Heart left ventricle (tissue), 16 donors: Measurements from ENCODE around the gene SPATA6. TPM values are rescaled to one million over a fixed set of nuclear protein-coding genes. Genes with fewer than 3 reads are reported as not detected.
A peak's percentile ranks its signal among the peaks of the same experiment; 100 is the strongest.
"Not testable (repeated sequence)": the region's sequence is repeated elsewhere in the genome, so short reads cannot be mapped to it uniquely, and the experiment has no call there.

Experiments
- ATAC-seq, 4 donors: fragments of 200-7000 bp; cut with Tn5 transposase; one replicate each; pipeline ENCODE4 v1.9.1; 2020 to 2022; ENCODE audit warnings: moderate library complexity in 4 of 4, mild to moderate bottlenecking in 3 of 4, moderate number of reproducible peaks in 1 of 4
- DNase-seq, 5 donors: peaks; one replicate each; pipeline ENCODE4 v3.0.0-alpha.2; 2020
- H3K27ac ChIP-seq, 12 donors: fragments of 200-600 bp; sonication (generic) in 4 of 12; one replicate each; pipeline versions ENCODE4 v1.5.0 to v1.8.0; 2016 to 2022; ENCODE audit warnings: mild to moderate bottlenecking in 2 of 12
- H3K27me3 ChIP-seq, 9 donors: fragments of 200-600 bp; sonication (generic) in 2 of 9; one replicate each; pipeline versions ENCODE4 v1.5.1 to v1.8.0; 2016 to 2022; ENCODE audit warnings: mild to moderate bottlenecking in 3 of 9
- H3K36me3 ChIP-seq, 9 donors: fragments of 200-600 bp; sonication (generic) in 2 of 9; one replicate each; pipeline versions ENCODE4 v1.5.0 to v1.8.0; 2018 to 2022; ENCODE audit warnings: mild to moderate bottlenecking in 2 of 9
- H3K4me1 ChIP-seq, 12 donors: fragments of 200-600 bp; sonication (generic) in 4 of 12; one replicate each; pipeline versions ENCODE4 v1.5.0 to v1.8.0; 2016 to 2022; ENCODE audit warnings: mild to moderate bottlenecking in 3 of 12
- H3K4me3 ChIP-seq, 12 donors: fragments of 200-600 bp; sonication (generic) in 4 of 12; one replicate each; pipeline versions ENCODE4 v1.5.0 to v1.8.0; 2017 to 2022; ENCODE audit warnings: mild to moderate bottlenecking in 9 of 12, moderate library complexity in 4 of 12
- H3K9me3 ChIP-seq, 12 donors: fragments of 200-600 bp; sonication (generic) in 4 of 12; one replicate each; pipeline versions ENCODE4 v1.5.0 to v1.8.0; 2016 to 2022; ENCODE audit warnings: mild to moderate bottlenecking in 1 of 12
- POLR2A ChIP-seq, 2 donors: fragments of 450-650 bp; IDR thresholded peaks; one replicate each; pipeline ENCODE4 v1.6.1; 2017; ENCODE audit warnings: antibody characterized with exemption in 2 of 2, mild to moderate bottlenecking in 2 of 2, moderate library complexity in 2 of 2
- WGBS, 4 donors: extraction: QIAGEN DNeasy Blood & Tissue Kit in 2 of 4; methylation state at CpG; one replicate each; pipeline versions ENCODE4 v1.1.5 to v1.1.7; 2013 to 2018; 5-methylcytosine and 5-hydroxymethylcytosine counted together
- intact Hi-C, 10 donors: fragments of 100-400 bp; cut with DNase I; formaldehyde crosslinking; loops; one replicate each; pipeline versions ENCODE4 v1.11.1 to v1.14.2; 2022
- polyA plus RNA-seq, 2 donors: library from polyadenylated mRNA; stranded (reverse); fragments of 200-250 nt; gene quantifications; one replicate each; pipeline ENCODE4 v1.2.3, GENCODE V29; 2013
- total RNA-seq, 9 donors: library from RNA; depleted of rRNA in 2 of 9; stranded (reverse); fragments of >200 nt in 2 of 9; fragmentation: NEBNext Ultra II Directional in 3 of 9; extraction: Animal tissue kit (Norgen Biotek cat#: 25700) in 3 of 9; gene quantifications; one replicate each; pipeline versions ENCODE4 v1.1.0 to v1.2.4, GENCODE V29; 2016 to 2023
- TF ChIP-seq, protein P1 (sequence below), 12 donors: fragments of 200-600 bp; sonication (generic) in 4 of 12; IDR thresholded peaks; one replicate each; pipeline versions ENCODE4 v1.5.0 to v1.8.0; 2018 to 2022; ENCODE audit warnings: antibody characterized with exemption in 12 of 12, mild to moderate bottlenecking in 5 of 12
- donor health status: ischemic (EF 13 %, LVEDD 7.1; RV severe dilation, severe dysfunction).
- donor health status: healthy with polysubstance abuse.
- donor health status: DM: no; HTN: yes; CAD: no.
- donor health status: DM: no; HTN: no; CAD: no.
- donor health status: ischemic (EF 25% LVEDD 6.9; RV normal size, moderate dysfunction).
- donor health status: ischemic (EF 25% LVEDD 5.7; RV mildly dilated, moderate dysfunction).
- donor health status: healthy.
- donor health status: DM: yes; HTN: yes; CAD: no.
- donor health status: ischemic (EF 35%, LVEDD 5.7; RV mildly dilated, moderate dysfunction).
- donor health status: nonischemic (EF 11% LVEDD 7.7; RV severe dilation, severe dysfunction).
- donor health status: DM: yes; HTN: yes; CAD: no.
- donor health status: PGD.
- donor health status: ischemic (EF 29% LVEDD 5.4; RV normal size, mild dysfunction).
- donor health status: nonischemic (EF 23%, LVEDD 6.1; RV moderate dilation, normal function).

Gene SPATA6
- total and polyA plus RNA-seq, 11 donors: 1.4 to 13.8 (median 5.5) TPM

DNA sequence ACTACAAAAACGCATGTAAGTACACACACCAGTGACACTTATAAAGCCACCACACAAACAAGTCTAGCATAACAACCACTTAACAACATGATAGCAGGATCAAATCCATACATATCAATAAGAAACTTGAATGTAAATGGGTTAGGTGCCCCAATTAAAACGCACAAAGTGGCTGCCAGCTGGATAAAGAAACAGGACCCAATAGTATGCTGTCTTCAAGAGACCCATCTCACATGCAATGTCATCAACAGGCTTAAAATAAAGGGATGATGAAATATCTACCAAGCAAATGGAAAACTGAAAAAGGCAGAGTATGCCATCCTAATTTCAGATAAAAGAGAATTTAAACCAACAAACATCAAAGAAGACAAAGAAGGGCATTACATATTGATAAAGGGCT is 139.9 kb downstream of the SPATA6 start:
- peaks cover 0 to 3% (median 0%) of the 10 kb centered on the region in 12 donors for H3K4me1 ChIP-seq
- TF ChIP-seq, protein P1, sequence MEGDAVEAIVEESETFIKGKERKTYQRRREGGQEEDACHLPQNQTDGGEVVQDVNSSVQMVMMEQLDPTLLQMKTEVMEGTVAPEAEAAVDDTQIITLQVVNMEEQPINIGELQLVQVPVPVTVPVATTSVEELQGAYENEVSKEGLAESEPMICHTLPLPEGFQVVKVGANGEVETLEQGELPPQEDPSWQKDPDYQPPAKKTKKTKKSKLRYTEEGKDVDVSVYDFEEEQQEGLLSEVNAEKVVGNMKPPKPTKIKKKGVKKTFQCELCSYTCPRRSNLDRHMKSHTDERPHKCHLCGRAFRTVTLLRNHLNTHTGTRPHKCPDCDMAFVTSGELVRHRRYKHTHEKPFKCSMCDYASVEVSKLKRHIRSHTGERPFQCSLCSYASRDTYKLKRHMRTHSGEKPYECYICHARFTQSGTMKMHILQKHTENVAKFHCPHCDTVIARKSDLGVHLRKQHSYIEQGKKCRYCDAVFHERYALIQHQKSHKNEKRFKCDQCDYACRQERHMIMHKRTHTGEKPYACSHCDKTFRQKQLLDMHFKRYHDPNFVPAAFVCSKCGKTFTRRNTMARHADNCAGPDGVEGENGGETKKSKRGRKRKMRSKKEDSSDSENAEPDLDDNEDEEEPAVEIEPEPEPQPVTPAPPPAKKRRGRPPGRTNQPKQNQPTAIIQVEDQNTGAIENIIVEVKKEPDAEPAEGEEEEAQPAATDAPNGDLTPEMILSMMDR (IDR thresholded peaks at IDR 0.05): no peak
- TF ChIP-seq POLR2A (IDR thresholded peaks at IDR 0.05): no peak
- DNase-seq (no peak), ATAC-seq (no peak)
- peaks cover 0 to 40% (median 13%) of the 10 kb centered on the region in 12 donors for H3K9me3 ChIP-seq
- intact Hi-C loops: no loop called here
- H3K27ac ChIP-seq: no peak overlapping the region
- peaks cover 0 to 40% (median 0%) of the 10 kb centered on the region in 9 donors for H3K36me3 ChIP-seq
- WGBS, 4 donors: 89 to 97% (median 94%) methylated on average over 2 of the region's 2 CpGs
- H3K27me3 ChIP-seq: no peaks in the 10 kb centered on the region
- H3K4me3 ChIP-seq: no peak overlapping the region

DNA sequence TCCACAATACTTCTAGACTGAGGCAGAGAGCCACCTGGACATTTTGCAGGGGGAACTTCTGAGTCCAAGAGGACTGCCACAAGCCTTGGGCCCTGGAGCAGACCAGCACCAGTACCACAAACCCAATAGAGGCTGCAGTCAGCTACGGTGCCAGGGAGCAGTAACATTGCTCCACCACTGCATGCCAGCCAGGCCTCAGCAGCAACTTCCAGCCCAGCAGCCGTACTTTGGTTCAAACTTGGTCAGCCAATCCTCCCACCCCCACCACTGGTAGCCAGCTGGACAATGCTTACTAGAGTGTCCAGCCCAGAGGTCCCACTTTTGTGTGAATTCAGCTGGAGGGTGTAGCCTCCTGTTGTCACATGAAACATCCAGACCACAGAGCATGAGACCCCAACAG is 142.1 kb downstream of the SPATA6 start:
- H3K27me3 ChIP-seq: no peaks in the 10 kb centered on the region

DNA sequence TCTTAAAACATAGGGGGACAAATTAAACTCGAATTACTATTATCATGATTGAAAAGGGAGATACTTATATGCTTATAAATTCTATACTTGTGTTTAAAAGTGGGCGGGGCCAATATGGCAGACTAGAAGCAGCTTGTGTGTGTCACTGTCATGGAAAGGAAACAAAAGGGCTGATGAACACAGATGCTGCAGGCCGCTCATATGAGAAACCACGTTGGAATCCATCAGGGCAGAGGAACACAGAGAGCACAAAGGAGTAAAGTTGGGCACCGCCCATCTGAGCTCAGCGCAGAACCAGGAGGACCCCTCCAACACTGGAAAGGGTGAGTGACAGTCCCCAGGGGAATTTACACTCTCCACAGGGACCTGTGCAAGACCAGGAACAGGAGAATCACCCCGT is 142.5 kb downstream of the SPATA6 start:
- H3K27me3 ChIP-seq: no peaks in the 10 kb centered on the region
- H3K27ac ChIP-seq: no peak overlapping the region
- no peak overlapping the region for H3K4me3 ChIP-seq
- H3K9me3 ChIP-seq: peaks cover 2 to 53% (median 16%) of the 10 kb centered on the region in 12 donors
- H3K4me1 ChIP-seq: no peaks in the 10 kb centered on the region
- WGBS, 4 donors: 69 to 81% (median 78%) methylated on average over 7 of the region's 7 CpGs
- intact Hi-C loops: no loop called here
- H3K36me3 ChIP-seq: peaks cover 0 to 36% (median 8%) of the 10 kb centered on the region in 9 donors
- no peak for DNase-seq
- no peak for ATAC-seq
- TF ChIP-seq, protein P1 (IDR thresholded peaks at IDR 0.05): no peak

More for the DNA sequence above, 142.1 kb downstream of the SPATA6 start:
- TF ChIP-seq, protein P1 (IDR thresholded peaks at IDR 0.05): no peak
- no peak for TF ChIP-seq POLR2A (IDR thresholded peaks at IDR 0.05)
- ATAC-seq (no peak), DNase-seq (peak in 1 of 5 donors; percentile 20)
- Histone ChIP-seq H3K27ac (no peak overlapping the region), H3K36me3 (peaks cover 0 to 37% (median 8%) of the 10 kb centered on the region in 9 donors), H3K4me3 (no peak overlapping the region), H3K4me1 (no peaks in the 10 kb centered on the region), H3K9me3 (peaks cover 2 to 49% (median 16%) of the 10 kb centered on the region in 12 donors)
- WGBS, 4 donors: 90 to 94% (median 92%) methylated on average over 2 of the region's 2 CpGs
- intact Hi-C loops: no loop called here

DNA sequence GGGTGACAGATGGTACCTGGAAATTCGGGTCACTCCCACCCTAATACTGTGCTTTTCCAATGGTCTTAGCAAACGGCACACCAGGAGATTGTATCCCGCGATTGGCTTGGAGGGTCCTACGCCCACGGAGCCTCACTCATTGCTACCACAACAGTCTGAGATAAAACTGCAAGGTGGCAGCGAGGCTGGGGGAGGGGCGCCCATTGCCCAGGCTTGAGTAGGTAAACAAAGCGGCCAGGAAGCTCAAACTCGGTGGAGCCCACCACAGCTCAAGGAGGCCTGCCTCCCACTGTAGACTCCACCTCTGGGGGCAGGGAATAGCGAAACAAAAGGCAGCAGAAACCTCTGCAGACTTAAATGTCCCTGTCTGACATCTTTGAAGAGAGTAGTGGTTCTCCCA is 160.2 kb downstream of the SPATA6 start:
- H3K9me3 ChIP-seq: peaks cover 0 to 32% (median 4%) of the 10 kb centered on the region in 12 donors
- WGBS, 4 donors: 92 to 97% (median 94%) methylated on average over 11 of the region's 11 CpGs
- intact Hi-C loops, DNase-seq, H3K4me1 ChIP-seq, H3K27me3 ChIP-seq, H3K4me3 ChIP-seq, ATAC-seq, H3K27ac ChIP-seq: not testable (repeated sequence)
- H3K36me3 ChIP-seq: peaks cover 0 to 14% (median 0%) of the 10 kb centered on the region in 9 donors

DNA sequence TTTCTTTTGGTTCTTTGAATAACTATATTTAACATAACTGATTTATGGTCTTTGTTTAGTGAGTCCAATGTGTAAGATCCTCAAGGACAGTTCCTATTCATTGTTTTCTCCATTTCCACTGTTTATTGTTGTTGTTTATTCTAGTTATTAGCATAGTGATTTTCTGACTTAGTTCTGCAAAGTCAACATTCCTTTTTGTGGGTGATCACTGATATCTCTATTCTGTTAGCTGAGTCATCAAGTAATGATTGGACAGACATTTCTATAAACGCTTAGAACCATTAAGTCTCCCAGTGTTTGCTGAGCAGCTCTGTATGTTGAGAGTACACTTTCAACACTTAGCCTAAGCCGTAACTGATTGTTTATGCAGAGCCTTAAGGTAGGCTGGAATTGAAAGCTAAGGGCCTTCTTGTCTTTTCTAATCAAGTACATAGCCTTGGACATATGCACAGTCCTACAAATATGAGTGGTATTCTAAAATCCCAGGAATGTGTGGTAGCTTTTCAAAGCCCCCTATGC is 162.4 kb downstream of the SPATA6 start:
- TF ChIP-seq, protein P1 (IDR thresholded peaks at IDR 0.05): no peak
- TF ChIP-seq POLR2A (IDR thresholded peaks at IDR 0.05): no peak
- WGBS, 4 donors: 83 to 94% (median 89%) methylated on average over 2 of the region's 2 CpGs
- Histone ChIP-seq H3K27ac (no peak overlapping the region), H3K36me3 (peaks cover 0 to 14% (median 0%) of the 10 kb centered on the region in 9 donors), H3K27me3 (no peaks in the 10 kb centered on the region), H3K4me1 (no peaks in the 10 kb centered on the region), H3K9me3 (peaks cover 0 to 21% (median 4%) of the 10 kb centered on the region in 12 donors), H3K4me3 (no peak overlapping the region)
- ATAC-seq (no peak), DNase-seq (no peak)
- intact Hi-C loops: no loop called here
